ENCODE results near the gene PAX3.

GRCh38 chr2:222232372-222232771 lies 66.4 kb downstream of the PAX3 start:
- TF ChIP-seq CTCF (IDR thresholded peaks at IDR 0.05): no peak
- TF ChIP-seq POLR2A (IDR thresholded peaks at IDR 0.05): no peak

Data from upper lobe of left lung (tissue), 4 donors.